GM19463 (cell line): Measurements from ENCODE around the gene NECTIN3.

Experiments
- ATAC-seq: cut with Tn5 transposase; IDR thresholded peaks from one replicate; pipeline ENCODE4 v1.9.1; 2021; ENCODE audit warnings: mild to moderate bottlenecking, moderate library complexity; ENCODE audit not compliant: unreplicated experiment

The NECTIN3 gene

GRCh38 chr3:111197485-111197884, 125.9 kb downstream of the NECTIN3 start:
- no peak for ATAC-seq

DNA sequence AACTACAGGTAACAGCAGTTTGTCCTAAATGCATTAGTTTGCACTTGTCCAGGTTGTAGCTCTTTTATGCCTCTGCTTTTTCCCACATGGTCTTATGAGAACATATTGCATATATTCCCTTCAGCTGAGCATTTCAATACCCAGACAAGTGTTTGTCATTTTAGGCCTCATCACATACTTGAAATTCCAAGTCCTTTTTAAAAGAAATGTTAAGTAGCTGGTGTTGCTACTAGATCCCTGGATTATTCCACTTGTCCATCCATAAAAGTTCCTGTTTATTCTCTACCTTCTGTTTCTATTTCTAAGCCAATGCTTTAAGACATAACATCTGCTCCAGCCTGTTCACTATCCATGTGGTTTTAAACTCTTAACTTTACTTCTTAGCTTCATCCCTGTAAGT, 128.4 kb downstream of the NECTIN3 start:
- no peak for ATAC-seq

GRCh38 chr3:111210003-111210711, 138.5 kb downstream of the NECTIN3 start:
- no peak for ATAC-seq

- ATAC-seq, result no peak
Observed at GRCh38 chr3:111210866-111211564, 139.4 kb downstream of the NECTIN3 start.

GRCh38 chr3:111212511-111212910, 140.9 kb downstream of the NECTIN3 start:
- ATAC-seq, result no peak

GRCh38 chr3:111215481-111215880, 143.9 kb downstream of the NECTIN3 start:
- no peak for ATAC-seq

- ATAC-seq, result no peak
Observed at GRCh38 chr3:111218615-111219014, 147.0 kb downstream of the NECTIN3 start.

GRCh38 chr3:111227216-111227615, 155.6 kb downstream of the NECTIN3 start:
- ATAC-seq, result no peak

GRCh38 chr3:111229301-111229700, 157.7 kb downstream of the NECTIN3 start:
- no peak for ATAC-seq

- ATAC-seq, result no peak
Observed at GRCh38 chr3:111236836-111237713, 165.5 kb downstream of the NECTIN3 start.

DNA sequence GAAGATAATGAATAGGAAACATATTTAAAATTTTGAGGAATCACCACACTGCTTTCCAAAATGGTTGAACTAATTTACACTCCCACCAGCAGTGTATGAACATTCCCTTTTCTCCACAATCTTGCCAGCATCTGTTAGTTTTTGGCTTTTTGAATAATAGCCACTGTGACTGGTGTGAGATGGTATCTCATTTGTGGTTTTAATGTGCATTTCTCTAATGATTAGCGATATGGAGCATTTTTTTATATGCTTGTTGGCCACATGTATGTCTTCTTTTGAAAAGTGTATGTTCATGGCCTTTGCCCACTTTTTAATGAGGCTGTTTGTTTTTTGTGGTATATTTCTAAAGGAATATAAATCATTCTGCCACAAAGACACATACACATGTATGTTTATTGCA, 166.3 kb downstream of the NECTIN3 start:
- ATAC-seq, result no peak

DNA sequence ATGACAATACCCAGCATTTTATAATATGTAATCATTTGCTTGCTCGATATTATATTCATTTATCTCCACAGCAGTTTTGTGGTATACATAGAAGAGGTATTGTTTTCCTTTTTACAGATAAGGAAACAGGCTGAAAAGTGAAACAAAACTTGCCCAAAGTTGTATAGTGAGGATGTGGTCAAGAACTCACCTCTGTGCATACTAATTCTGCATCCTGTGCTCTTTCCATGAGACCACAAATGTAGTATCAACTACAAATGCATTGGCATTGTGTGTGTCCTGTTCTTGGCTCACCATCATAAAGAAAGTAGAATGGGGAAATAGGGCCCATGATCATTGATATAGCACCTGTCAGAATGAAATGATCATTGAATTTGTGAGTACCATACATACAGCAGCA, 167.3 kb downstream of the NECTIN3 start:
- peak; percentile 99 for ATAC-seq

DNA sequence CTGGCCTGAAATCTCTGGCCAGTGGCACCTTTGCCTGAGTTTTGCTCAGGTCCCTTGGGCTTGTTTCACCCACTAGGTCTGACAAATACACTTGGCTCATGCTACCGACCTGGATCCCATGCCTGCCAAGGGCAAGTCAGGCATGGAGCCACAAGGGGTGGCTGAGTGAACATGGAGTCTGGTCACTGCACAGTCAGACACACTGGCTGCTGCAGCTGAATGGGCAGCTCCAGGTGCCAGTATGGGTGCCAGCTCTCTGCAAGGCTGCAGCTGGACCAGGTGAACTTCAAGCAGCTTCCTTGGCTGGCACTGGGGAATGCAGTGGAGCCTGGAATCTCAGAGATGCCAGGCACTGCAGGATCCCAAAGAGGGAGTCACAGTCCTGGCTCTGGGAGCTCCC, 170.3 kb downstream of the NECTIN3 start:
- no peak for ATAC-seq
